H1 (cell line): ENCODE data around the gene LCLAT1.

ENCODE experiments used
- CBX8 ChIP-seq: fragments of 300-800, 300-1000 bp; sonication (generic); IDR thresholded peaks from 2 replicates; pipeline ENCODE4 v1.7.1; 2016; ENCODE audit warnings: low read depth, low read length, borderline replicate concordance
- CREB1 ChIP-seq: IDR thresholded peaks from 2 replicates; pipeline ENCODE4 v1.6.1; 2012; ENCODE audit warnings: inconsistent platforms
- EP300 ChIP-seq, 2 experiments: IDR thresholded peaks; 1 replicate in 1 of 2; 2 replicates in 1 of 2; pipeline ENCODE4 v1.6.1; 2011 to 2012; ENCODE audit warnings: low read depth in 2 of 2, low read length in 2 of 2, mild to moderate bottlenecking in 2 of 2, borderline replicate concordance in 1 of 2, inconsistent platforms in 1 of 2, moderate library complexity in 1 of 2
- EZH2 ChIP-seq: fragments of 200-600 bp; sonication (generic); IDR thresholded peaks from 2 replicates; pipeline ENCODE4 v1.7.1; 2012; ENCODE audit warnings: low read depth, mild to moderate bottlenecking, moderate library complexity, low read length, inconsistent platforms; ENCODE audit not compliant: severe bottlenecking
- JUN ChIP-seq: IDR thresholded peaks from 2 replicates; pipeline ENCODE4 v1.6.1; 2011; ENCODE audit warnings: low read depth, mild to moderate bottlenecking, improper control_type of control experiment, low read length
- JUND ChIP-seq: IDR thresholded peaks from 2 replicates; pipeline ENCODE4 v1.6.1; 2011; ENCODE audit warnings: mild to moderate bottlenecking, improper control_type of control experiment, low read length
- KDM5A ChIP-seq: fragments of 200-600 bp; IDR thresholded peaks from 2 replicates; pipeline ENCODE4 v1.7.1; 2012; ENCODE audit warnings: mild to moderate bottlenecking, low read length, inconsistent platforms, mixed read lengths
- POLR2A ChIP-seq, 2 experiments: IDR thresholded peaks; 1 replicate in 1 of 2; 2 replicates in 1 of 2; pipeline ENCODE4 v1.6.1; 2011; ENCODE audit warnings: low read depth in 2 of 2, low read length in 2 of 2, mild to moderate bottlenecking in 2 of 2; ENCODE audit errors: control extremely low read depth in 1 of 2
- SIX5 ChIP-seq: IDR thresholded peaks from 2 replicates; pipeline ENCODE4 v1.6.1; 2011; ENCODE audit warnings: mild to moderate bottlenecking, low read depth, low read length
- SRF ChIP-seq: IDR thresholded peaks from 2 replicates; pipeline ENCODE4 v1.6.1; 2011; ENCODE audit warnings: mild to moderate bottlenecking, low read depth, low read length, moderate library complexity
- TF ChIP-seq, protein P1 (sequence below), 3 experiments: IDR thresholded peaks; 1 replicate in 2 of 3; 2 replicates in 1 of 3; pipeline versions ENCODE4 v1.5.1 to v1.6.1; 2011; ENCODE audit warnings: low read length in 3 of 3, mild to moderate bottlenecking in 3 of 3, inconsistent platforms in 2 of 3, low read depth in 1 of 3, moderate library complexity in 1 of 3; ENCODE audit not compliant: insufficient read depth in 1 of 3; ENCODE audit errors: control extremely low read depth in 1 of 3
- TF ChIP-seq, protein P2 (sequence below): IDR thresholded peaks from 2 replicates; pipeline ENCODE4 v1.6.1; 2012; ENCODE audit warnings: inconsistent platforms
- TF ChIP-seq, protein P3 (sequence below): IDR thresholded peaks from 2 replicates; pipeline ENCODE4 v1.6.1; 2011; ENCODE audit warnings: low read depth, mild to moderate bottlenecking, low read length; ENCODE audit not compliant: insufficient read depth

DNA sequence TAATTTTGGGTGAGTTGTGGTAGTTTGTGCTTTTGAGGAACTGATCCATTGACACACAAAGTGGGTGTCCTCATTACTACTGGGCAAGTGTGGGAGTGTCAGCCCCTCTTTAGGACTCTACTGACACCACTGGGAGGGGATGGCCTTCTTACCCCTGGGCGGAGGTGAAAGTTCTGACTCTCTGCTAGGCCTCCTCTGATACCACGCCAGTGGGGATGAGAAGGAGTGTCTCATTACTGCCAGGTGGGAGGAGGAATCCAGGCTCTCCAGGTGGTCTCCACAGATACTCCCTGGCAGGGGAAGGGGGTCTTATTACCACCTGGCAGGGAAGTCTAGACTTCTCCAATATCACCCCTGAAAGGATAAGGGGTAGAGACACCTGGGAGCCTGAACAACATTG, 9.1 kb downstream of the LCLAT1 start:
- TF ChIP-seq EZH2 = no peak
- TF ChIP-seq SRF = no peak
- TF ChIP-seq, protein P1, sequence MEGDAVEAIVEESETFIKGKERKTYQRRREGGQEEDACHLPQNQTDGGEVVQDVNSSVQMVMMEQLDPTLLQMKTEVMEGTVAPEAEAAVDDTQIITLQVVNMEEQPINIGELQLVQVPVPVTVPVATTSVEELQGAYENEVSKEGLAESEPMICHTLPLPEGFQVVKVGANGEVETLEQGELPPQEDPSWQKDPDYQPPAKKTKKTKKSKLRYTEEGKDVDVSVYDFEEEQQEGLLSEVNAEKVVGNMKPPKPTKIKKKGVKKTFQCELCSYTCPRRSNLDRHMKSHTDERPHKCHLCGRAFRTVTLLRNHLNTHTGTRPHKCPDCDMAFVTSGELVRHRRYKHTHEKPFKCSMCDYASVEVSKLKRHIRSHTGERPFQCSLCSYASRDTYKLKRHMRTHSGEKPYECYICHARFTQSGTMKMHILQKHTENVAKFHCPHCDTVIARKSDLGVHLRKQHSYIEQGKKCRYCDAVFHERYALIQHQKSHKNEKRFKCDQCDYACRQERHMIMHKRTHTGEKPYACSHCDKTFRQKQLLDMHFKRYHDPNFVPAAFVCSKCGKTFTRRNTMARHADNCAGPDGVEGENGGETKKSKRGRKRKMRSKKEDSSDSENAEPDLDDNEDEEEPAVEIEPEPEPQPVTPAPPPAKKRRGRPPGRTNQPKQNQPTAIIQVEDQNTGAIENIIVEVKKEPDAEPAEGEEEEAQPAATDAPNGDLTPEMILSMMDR (IDR thresholded peaks at IDR 0.05; ENCODE audit: control extremely low read depth in 1 of 3, insufficient read depth in 1 of 3, low read depth in 1 of 3, low read length in 3 of 3) = no peak
- no peak for TF ChIP-seq CBX8
- no peak for TF ChIP-seq POLR2A (IDR thresholded peaks at IDR 0.05; ENCODE audit: control extremely low read depth in 1 of 2, low read depth in 2 of 2, low read length in 2 of 2)
- TF ChIP-seq JUN = no peak
- no peak for TF ChIP-seq KDM5A
- TF ChIP-seq JUND = no peak
- TF ChIP-seq CREB1 = no peak
- no peak for TF ChIP-seq EP300 (IDR thresholded peaks at IDR 0.05; ENCODE audit: borderline replicate concordance in 1 of 2, low read depth in 2 of 2, low read length in 2 of 2)
- TF ChIP-seq, protein P2, sequence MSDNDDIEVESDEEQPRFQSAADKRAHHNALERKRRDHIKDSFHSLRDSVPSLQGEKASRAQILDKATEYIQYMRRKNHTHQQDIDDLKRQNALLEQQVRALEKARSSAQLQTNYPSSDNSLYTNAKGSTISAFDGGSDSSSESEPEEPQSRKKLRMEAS = no peak
- TF ChIP-seq, protein P3, sequence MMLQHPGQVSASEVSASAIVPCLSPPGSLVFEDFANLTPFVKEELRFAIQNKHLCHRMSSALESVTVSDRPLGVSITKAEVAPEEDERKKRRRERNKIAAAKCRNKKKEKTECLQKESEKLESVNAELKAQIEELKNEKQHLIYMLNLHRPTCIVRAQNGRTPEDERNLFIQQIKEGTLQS = no peak
- TF ChIP-seq SIX5 = no peak
